Stimulated activated CD8-positive, alpha-beta memory T cell treated with anti-CD3 and anti-CD28 coated beads, Interleukin-7, amount 100 ng/mL, for 1 hour (primary cell): ENCODE measurements around the gene AP5B1.

Experiments used
- DNase-seq, 2 donors: peaks; one replicate each; pipeline ENCODE4 v3.0.0-alpha.2; 2020; ENCODE audit warnings: low read depth in 2 of 2

Gene AP5B1

DNA sequence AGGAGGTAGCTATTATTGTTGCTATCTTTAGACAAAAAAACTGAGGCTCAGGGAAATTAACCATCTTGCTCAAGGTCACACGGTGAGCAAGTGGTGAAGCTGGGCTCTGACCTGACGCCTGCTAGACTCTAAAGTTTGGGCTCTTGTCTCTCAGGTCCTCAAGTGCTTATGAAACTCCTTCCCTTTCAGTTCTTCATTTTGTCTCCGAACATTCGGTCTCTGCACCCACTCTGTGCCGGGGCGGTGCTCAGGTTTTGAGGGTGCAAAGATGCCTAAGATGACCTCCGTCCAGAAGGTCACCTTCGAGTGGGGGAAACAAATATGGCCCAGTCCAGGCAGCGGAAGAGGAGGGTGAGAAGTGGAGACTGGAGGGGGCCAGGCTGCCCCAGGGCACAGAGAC is 22.1 kb upstream of the AP5B1 start:
- DNase-seq, result no peak

DNA sequence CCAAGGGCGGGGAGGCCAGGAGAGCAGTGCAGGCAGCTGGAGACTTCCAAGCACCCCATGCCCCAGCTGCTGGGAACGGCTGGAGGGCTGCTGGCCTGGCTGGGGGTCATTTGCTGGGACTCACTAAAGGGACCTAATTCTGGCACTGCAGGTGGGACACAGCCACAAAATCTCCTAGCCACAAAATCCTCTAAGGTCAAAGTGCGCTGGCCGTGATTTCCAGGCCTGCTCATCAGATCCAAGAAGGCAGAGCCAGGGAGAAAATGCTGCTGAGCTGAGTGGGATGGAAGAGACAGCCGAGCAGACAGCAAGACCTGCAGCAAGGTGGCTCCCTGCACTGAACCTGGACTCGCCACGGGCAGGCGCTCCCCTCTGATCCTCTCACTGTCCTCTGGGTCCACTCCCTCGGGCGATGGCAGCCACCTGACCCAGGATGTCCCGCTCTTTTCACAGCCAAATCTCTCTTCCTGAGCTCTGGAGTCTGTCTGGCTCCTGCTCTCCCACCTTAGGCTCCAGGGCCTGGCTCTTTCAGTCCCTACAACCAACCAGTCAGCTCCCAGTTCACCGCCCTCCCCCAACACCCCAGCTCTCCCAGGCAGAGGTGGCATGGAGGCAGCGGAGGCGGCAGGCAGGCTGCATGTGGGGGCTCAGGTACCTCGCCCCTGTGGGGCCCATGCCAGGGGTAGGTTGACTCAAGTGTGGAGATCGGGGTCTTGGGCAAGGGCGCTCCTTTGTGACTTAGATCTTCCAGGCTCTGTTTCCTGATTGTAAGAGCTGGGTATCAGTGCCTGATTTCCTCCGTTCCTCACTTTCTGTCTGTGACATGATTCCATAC is 20.6 kb upstream of the AP5B1 start:
- no peak for DNase-seq

DNA sequence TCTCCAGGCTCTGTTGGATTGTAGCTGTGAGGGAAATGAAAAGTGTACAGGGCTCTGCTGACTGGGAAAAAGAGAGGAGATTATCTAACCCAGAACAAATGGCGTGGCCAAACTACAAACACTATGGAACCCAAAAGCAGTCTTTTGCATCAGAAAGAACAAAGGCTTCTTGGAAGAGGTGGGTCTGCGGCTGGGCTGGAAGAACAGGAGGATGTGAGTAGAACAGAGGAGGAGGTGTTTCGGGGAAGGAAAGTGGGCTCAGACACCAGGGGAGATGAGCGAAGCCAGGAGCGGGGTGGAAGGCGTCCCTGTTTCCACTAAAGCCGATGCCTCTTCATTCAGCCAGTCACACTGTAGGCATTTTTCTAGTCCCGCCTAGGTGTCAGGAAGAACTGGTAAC is 18.1 kb upstream of the AP5B1 start:
- DNase-seq, result no peak

DNA sequence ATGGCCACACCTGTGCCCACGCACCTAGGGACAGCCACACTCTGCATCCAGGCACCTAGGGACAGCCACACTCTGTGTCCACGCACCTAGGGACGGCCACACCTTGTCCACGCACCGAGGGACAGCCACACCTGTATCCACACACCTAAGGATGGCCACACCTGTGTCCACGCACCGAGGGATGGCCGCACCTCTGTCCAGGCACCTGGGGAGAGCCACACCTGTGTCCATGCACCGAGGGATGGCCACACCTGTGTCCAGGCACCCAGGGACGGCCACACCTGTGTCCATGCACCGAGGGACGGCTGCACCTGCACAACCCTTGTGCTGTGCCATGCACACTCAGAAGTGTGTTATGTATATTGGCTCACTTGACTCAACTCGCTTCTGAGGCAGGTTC is 16.9 kb upstream of the AP5B1 start:
- DNase-seq, result no peak

DNA sequence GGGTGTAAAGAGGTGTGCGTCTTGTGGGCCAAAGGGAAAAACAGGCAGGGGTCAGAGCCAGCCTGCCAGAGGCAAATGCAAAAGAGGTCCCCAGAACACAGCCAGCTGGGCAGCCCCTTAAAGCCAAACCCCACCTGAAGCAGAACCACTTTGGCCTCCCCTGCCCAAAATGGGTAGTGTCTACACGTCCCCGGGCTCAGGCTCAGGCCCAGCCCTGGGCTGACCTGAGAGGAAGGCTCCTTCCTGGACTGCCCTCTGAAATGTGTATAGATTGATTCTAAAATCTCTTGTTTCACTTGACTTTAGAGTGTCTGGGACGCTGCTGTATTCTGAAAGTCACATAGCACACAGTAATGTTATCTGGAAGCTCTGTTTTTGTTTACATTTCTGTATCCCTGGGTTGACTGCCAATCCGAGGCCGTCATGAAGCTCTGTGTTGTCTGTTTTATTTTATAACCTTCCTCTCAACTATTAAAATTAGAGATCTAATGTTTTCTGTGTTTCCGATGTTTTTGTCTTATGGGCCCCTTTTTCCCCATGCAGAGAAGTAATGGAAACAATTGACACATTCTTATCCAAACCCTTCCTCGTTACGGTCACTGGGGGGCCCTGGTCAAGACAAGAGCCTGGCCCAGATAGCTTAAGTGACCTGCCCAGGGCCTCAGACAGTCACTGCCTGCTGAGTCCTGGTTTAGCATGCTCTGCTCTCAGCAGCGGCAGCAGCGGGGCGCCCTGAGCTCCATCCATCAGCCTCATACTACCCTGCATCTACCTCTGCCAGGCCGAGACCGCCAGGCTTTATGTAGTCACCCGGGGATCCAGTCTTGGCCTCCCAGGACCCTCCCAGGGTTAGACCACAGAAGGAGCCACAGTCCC is 16.2 kb upstream of the AP5B1 start:
- DNase-seq, result no peak

DNA sequence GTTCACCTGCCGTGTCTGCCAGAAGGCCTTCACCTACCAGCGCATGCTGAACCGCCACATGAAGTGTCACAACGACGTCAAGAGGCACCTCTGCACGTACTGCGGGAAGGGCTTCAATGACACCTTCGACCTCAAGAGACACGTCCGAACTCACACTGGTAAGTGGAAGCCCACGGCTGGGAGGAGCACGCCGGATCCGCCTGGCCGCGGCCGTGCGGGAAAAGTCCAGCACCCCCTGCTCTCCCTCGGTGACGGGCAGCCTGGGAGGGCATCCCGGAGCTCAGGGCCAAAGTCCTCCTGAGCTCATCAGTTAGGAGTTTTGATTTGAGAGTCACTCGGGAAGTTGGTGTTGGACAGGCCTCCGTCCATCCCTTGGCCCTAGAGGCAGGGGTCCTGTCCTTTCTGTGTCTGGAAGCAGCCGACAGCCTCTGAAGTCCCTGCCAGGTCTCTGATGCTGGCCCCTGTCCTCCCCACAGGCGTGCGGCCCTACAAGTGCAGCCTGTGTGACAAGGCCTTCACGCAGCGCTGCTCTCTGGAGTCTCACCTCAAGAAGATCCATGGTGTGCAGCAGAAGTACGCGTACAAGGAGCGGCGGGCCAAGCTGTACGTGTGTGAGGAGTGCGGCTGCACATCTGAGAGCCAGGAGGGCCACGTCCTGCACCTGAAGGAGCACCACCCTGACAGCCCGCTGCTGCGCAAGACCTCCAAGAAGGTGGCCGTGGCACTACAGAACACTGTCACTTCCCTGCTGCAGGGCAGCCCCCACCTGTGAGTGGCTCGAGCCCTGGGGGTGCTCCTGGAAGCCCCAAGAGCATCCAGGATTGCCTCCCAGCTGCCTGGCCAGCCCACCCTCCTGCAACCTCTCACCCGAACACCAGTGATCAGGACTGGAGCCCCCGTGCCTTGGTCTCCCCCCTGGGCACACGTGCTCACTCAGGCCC is 14.1 kb upstream of the AP5B1 start:
- DNase-seq, result no peak

DNA sequence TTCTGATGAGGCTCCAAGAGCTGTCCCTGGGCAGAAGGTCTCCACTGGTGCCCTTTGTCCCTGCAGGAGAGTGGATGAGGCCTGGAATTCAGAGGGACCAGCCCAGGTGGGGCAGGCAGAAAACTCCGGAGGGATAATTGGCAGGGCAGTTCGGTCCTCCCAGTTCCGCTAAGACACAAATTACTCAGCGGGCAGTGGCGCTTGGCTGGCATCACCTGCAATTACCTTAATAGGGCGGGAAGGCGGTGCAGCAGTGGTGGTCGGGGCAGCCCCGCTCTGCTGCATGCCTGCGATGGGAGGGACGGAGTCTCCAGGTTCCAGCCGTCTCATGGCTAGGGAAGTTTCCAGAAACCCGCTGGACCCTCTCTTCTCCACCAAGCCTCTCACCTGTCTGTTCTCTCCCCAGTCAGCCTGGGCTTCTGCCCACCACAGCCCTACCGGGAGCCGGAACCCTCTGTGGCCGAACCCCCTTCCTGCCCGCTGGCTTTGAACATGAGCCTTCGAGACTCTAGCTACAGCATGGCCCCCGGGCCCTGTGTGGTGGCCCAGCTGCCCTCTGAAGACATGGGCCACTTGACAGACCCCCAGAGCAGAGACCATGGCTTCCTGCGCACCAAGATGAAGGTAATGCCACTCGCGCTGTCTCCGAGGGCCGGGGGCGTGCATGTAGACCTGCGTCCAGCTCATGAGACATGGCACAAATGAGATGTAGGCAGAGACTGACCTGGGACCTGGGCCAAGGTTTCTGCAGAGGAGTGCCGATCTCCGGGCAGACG is 13.0 kb upstream of the AP5B1 start:
- DNase-seq, result no peak

DNA sequence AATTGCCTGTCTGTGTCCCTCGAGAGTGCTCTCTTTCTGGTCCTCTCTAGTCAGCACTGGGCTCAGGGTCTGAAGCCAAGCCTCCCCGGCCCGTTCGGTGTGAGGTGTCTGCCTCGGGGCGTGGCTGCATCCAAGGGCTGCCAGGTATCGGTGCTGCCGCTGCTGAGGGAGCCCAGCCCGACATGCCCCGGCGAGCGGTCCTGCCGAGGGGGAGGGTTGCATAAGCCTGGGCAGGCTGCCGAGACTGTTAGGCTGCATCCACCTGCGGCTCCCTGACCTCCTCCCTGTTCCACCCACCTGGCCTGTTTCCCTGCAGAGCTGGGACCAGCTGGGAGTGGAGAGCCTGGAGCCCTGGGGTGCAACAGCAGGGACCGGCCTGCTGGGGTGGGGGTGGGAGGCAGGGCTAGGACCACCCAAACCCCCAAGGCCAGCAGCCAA is 12.4 kb upstream of the AP5B1 start:
- DNase-seq, result no peak

DNA sequence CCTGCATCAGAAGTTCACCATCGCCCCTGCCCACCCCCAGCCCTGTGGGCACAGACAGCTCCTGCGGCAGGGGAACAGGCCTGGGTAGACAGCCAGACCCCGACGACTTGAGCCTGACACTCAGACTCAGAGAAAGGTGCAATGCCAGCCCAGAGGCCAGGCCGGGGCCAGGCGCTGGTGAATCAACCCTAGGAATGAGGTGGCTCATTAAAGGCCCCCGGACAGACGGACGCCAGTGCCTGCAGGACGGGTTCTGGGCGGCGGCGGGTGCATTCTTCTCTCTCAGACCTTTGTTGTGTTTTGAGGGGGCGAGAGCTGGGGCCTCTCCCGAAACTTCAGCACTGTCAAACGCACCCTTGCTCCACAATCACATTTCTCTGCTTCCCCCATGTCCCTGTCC is 11.7 kb upstream of the AP5B1 start:
- no peak for DNase-seq

DNA sequence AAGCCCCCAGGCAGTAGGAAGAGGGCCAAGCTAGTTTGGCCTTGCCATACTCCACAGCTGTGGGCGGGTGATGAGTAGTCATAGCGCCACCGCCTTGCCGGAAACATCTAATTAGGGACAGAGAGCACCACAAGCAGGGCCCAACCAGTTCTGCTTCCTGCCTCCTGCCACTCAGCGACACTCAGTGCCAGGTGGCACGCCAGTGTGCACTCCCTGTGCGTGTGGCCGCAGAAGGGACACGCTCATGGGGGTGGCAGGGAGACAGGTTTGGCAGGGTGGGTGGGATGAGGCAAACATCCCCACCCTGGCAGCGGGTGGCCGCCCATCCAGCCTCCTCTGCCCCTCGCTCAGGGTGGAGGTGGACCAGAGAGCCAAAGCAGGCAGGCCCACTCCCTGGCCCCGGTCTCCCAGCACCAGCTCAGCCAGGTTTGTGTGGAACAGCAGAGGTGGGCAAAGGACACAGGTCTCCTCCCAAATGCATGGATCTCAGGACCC is 11.0 kb upstream of the AP5B1 start:
- no peak for DNase-seq

DNA sequence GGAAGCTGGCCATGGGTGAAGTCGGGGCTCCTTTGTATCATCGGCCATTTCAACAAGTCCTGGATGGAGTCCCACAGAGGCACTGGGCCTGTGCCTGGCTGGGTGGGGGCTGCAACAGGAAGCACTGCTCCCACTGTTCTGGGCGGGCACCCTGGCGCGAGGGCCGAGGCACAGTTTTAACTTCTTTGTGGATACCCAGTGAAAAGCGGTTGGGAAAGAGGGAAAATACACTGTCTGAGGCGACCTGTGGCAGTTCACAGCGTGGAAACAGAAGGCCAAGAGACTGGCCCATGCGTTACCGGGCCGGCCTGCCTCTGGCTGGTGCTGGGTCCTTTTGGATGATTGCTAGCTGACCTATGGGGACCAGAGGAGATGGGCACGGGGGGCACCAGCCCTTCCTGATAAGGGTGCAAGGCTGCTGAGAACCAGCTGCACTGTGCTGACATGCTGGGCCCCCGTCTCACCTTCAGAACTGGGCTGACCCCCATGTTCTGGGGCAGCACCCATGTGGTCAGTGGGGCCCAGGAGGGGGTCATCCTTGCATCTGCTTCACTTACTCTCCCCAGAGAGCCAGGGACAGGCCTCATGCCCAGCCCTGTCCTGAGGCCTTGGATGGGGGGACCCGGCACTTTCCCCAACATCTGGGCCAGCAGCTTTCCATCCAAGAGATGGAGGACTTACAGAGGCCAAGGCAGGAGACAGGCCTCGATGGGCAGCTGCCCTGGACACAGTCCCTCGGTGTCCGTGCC is 10.3 kb upstream of the AP5B1 start:
- no peak for DNase-seq

DNA sequence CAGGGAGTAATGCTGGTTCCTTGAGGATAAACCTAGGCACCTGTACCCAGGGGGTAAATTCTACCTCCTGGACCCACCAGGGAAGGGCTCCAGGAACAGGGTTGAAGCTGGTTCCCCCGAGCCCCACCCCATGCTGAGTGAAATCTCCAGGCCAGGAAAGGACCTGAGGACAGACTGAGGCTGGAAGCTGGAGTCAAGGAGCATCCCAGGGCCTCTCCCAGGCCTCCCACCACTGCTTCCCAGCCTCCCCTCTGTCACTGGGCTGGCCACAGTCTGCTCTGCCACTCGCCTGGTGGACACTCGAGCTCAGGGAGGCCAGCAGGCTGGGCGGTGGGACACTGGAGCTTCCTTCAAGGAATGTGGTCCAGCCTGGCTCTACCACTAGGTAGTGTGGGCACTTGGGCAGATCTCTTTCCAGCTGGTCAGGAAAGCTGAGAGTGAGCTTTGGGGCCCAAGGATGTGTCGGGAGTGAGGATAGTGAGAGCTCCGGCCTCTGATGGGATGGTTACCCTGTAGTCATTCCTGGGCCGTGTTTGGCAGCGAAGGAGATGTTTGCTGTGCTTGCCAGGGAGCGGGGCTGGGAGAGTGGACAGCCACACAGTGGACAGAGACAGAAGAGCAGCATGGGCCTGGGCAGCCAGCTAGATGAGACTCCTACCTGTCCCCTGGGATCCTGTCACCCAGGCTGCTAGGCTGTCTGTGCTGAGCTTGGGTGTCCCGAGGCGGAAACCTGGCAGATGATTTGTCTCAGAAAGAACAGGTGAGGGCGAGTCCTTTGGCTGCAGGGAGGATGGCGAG is 9.5 kb upstream of the AP5B1 start:
- no peak for DNase-seq

DNA sequence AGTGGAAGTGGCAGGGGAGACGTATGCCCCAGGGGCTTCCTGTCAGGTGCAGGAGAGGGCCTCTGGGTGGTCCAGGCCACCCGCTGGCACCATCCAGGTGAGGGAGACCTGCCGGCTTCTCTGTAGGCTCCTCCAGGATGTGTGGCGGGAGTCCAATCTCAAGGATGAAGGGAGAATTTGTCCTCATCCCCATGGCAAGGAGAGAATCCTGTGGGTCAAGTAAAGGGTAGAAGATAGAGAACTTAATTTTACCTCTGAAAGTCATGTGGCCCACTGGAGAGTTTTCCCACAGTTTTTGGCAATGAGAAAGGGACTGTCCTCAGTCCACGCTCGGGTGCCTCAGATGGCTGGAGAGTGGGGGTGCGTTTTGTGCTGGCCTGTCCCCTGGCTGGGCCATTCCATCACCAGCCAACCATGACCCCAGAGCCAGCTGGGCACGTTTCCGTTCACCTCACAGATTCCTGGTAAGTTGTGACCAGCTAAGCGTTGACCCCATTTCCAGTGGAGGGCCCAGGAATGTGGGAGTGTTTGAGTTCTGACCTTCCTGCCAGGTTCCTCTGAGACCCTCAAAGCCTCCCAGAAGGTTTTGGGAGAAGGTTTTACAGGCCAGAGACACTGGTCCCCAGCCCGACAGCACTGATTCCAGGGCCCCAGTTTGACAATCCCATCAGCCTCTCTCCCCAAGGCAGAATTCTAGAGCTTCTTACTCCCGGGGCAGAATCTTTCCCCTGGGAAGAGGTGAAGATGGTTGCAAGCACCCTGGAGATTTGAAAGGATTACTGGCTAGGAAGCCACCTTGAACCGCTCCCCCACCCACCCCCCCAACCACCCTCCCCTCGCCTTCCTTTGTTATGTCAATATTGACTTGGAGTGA is 8.7 kb upstream of the AP5B1 start:
- DNase-seq, result no peak

DNA sequence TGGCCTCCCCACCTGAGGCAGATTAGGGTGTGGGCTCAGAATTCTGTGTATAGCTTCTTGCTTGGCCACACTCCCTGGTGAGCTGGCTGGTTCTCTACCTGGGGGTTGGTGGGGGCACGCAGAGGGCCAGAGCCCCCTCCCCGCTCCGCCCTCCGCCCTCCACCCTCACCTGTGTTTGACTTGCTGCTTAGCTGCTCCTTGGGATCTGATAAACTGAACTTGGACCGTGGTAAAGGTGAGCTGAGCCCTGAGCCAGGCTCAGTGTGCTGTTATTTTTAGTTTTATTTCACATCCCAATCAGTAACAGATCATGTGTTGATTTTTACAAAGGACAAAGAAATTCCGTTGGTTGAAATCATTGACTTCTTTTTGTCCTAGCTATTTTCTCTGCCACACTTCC is 8.0 kb upstream of the AP5B1 start:
- no peak for DNase-seq

DNA sequence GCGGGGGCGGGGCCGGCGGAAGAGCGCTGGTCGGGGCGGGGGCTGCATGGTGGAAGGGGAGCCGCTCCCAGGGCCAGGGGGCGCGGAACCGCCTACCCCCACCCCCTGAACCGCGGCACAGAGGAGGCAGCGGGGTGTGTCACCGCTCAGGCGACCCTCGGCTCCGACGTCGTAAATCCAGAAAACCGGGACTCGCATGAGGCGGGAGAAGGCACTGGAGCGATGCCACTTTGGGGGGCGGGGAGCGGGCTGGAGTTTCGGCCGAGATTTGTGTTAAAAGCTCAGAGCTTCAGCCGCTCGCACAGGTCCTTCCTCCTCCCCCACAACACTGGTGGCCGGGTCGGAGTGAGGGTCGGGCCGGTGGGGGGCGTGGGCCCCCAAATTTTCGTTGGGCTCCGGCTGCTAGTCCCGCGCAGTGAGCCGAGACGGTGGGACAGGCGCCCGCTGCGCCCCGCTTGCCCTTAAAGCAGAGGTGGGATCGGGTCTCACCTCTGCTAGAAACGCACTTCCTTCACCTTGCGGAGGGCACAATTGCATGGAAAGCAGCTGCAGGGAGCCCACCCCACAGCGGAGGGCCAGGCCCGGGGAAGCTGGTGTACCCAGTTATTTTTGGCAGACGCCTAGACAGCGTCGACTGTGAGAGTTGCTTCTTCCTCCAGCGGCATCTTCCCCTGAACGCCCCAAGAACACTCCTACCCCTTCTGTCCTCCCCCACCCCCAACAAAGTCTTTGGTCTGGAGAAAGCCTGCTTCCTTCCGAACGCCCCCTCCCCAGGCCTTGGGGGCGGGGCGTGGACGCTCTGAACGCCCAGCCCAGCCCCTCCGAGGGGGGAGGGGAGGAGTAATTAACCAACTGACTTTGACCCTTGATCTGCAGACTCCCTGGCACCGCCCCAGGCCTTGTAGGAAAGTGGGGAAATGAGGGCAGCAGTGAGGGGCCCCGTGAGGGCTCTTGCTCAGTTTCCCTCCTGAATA is 7.2 kb upstream of the AP5B1 start:
- no peak for DNase-seq

DNA sequence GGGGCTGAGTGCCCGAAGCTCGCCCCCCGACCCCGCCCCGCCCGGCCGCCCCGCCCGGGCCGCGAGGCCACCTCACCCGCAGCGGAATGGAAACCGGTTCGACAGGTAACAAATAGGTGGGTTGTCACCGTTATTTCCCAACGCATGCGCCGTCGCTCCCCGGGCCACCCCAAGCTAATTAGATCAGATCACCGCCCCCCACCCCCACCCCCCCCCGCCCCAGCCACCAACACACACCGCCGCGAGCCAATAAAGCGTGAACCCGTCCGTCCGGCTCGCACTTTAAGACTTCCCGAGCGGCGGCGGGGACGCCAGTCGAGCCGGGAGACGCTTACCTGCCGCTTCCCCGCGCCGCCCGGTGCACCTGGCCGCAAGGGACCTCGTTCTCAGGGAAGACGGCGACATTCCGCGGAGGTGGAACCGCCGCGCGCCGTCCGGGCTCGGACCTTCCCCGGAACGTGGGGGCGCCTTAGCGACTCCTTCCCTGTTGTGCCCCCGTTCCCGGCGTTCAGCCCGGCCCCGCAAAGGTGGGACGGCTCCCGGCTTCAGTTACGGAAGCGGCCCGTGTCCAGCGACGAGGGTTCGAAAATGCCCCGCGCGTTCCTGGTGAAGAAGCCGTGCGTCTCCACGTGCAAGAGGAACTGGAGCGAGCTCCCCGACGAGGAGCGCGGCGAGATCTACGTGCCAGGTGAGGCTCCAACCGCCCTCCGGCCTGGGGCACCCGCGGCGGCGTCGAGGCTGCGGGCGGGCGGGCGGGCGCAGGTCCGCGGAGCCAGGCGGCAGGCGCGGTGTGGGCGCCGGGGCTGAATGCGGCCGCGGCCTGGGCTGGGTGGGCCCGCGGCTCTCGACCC is 6.2 kb upstream of the AP5B1 start, which contains the start of gene OVOL1:
Gene OVOL1 (plus strand): TSS at position 278 of the 851 bp plus-strand sequence. CDS start 311 bp downstream, at position 589.
- DNase-seq, result no peak
